ENCODE measurements around the gene RPN1.
"Not testable (repeated sequence)": the region's sequence is repeated elsewhere in the genome, so short reads cannot be mapped to it uniquely, and the experiment has no call there.

RPN1 gene

GRCh38 chr3:128650096-128651050, at the start of gene RPN1:
TSS of gene RPN1 (minus strand) at chr3:128650818. CDS start at chr3:128650800, 18 bp downstream.
- DNase-seq (ENCODE audit: low spot score), result peak; percentile 93

- no peak for DNase-seq (ENCODE audit: low spot score)
Observed at GRCh38 chr3:128698211-128699047, 47.8 kb upstream of the RPN1 start.

- no peak for DNase-seq (ENCODE audit: low spot score)
Observed at GRCh38 chr3:128697341-128697740, 46.7 kb upstream of the RPN1 start.

- no peak for DNase-seq (ENCODE audit: low spot score)
Observed at GRCh38 chr3:128693696-128694095, 43.1 kb upstream of the RPN1 start.

GRCh38 chr3:128689060-128689459, 38.4 kb upstream of the RPN1 start:
- DNase-seq (ENCODE audit: low spot score), result no peak

- DNase-seq (ENCODE audit: low spot score), result no peak
Observed at GRCh38 chr3:128686465-128686864, 35.8 kb upstream of the RPN1 start.

GRCh38 chr3:128684986-128685726, 34.5 kb upstream of the RPN1 start:
- no peak for DNase-seq (ENCODE audit: low spot score)

GRCh38 chr3:128683957-128684356, 33.3 kb upstream of the RPN1 start:
- DNase-seq (ENCODE audit: low spot score), result no peak

- no peak for DNase-seq (ENCODE audit: low spot score)
Observed at GRCh38 chr3:128681369-128681829, 30.8 kb upstream of the RPN1 start.

- DNase-seq (ENCODE audit: low spot score), result peak; percentile 99
Observed at GRCh38 chr3:128680603-128681368, 30.2 kb upstream of the RPN1 start.

GRCh38 chr3:128679338-128679737, 28.7 kb upstream of the RPN1 start:
- no peak for DNase-seq (ENCODE audit: low spot score)

GRCh38 chr3:128675802-128676201, 25.2 kb upstream of the RPN1 start:
- not testable (repeated sequence) for DNase-seq (ENCODE audit: low spot score)

- DNase-seq (ENCODE audit: low spot score), result no peak
Observed at GRCh38 chr3:128674161-128674784, 23.7 kb upstream of the RPN1 start.

- no peak for DNase-seq (ENCODE audit: low spot score)
Observed at GRCh38 chr3:128667641-128668040, 17.0 kb upstream of the RPN1 start.

GRCh38 chr3:128665362-128666021, 14.9 kb upstream of the RPN1 start:
- no peak for DNase-seq (ENCODE audit: low spot score)

GRCh38 chr3:128663151-128663550, 12.5 kb upstream of the RPN1 start:
- DNase-seq (ENCODE audit: low spot score), result no peak

- no peak for DNase-seq (ENCODE audit: low spot score)
Observed at GRCh38 chr3:128655531-128655930, 4.9 kb upstream of the RPN1 start.

GRCh38 chr3:128653993-128654805, 3.6 kb upstream of the RPN1 start:
- DNase-seq (ENCODE audit: low spot score), result peak; percentile 54

GRCh38 chr3:128653383-128653992, 2.9 kb upstream of the RPN1 start:
- peak; percentile 44 for DNase-seq (ENCODE audit: low spot score)
